Activated CD4-positive, alpha-beta T cell treated with anti-CD3 and anti-CD28 coated beads for 1 hour (primary cell): ENCODE measurements around the gene SLC17A9.

Experiments
- DNase-seq: peaks from one replicate; pipeline ENCODE4 v3.0.0-alpha.2; 2020

SLC17A9 gene

GRCh38 chr20:63006540-63007359, 54.2 kb downstream of the SLC17A9 start, which contains the start of gene BHLHE23:
TSS of gene BHLHE23 (minus strand) at chr20:63006964. CDS start at chr20:63006774, 190 bp downstream.
- DNase-seq, result no peak

DNA sequence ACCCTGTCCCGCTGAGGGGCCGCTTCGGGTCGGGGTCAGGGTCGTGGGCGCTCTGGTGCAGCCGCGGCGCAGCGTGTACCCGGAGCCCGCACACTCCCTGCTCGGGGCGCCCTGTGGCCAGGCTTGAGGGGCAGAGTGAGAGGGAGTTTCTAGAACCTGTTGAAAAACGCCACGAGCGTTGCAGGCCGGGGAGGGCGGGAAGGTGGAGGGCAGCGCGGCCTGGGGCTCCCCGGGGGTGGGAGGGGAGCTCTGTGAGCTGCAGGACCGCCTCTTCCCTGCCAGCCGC, 54.8 kb downstream of the SLC17A9 start:
- no peak for DNase-seq

DNA sequence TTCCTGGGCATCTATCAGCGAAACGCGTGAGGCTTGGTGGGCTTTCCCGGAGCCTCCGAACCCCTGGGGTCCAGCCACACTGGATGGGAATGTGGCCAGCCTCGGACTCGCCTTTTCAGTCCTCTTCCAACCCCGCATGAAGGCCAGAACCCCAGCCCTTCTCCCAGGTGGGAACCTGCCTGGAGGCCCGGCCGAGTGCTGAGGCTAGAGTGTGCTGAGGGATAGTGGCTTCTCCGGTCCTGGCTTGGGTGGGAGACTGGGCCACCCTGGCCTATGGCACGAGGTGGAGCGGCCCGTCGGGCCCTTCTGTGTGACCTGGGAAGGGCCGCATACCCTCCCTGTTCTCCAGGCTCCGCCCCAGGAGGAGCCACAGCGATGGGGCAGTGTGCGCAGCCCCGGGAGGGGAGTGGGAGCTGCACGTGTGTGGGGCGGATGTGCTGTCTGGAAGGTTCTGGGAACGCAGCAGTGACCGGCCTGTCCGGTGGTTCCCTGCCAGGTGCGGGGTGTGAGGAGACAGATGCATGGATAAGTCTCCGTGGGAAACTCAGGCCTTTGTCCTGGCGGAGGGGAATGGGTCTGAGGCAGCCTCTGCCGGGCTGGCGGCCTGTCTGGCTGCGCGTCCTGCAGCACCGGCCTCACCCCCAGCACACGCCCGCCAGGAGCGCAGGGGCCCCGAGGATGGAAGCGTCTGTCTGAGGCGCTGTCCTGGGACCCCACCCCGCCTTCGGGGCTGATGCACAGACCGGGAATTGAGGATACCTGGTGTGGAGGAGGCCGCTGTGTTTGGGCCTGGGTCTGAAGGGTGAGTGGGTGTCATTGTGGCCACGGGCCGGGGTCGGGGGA, 55.4 kb downstream of the SLC17A9 start:
- no peak for DNase-seq

GRCh38 chr20:63008541-63009044, 56.1 kb downstream of the SLC17A9 start:
- no peak for DNase-seq

GRCh38 chr20:63009045-63009961, 56.8 kb downstream of the SLC17A9 start:
- peak; percentile 75 for DNase-seq

DNA sequence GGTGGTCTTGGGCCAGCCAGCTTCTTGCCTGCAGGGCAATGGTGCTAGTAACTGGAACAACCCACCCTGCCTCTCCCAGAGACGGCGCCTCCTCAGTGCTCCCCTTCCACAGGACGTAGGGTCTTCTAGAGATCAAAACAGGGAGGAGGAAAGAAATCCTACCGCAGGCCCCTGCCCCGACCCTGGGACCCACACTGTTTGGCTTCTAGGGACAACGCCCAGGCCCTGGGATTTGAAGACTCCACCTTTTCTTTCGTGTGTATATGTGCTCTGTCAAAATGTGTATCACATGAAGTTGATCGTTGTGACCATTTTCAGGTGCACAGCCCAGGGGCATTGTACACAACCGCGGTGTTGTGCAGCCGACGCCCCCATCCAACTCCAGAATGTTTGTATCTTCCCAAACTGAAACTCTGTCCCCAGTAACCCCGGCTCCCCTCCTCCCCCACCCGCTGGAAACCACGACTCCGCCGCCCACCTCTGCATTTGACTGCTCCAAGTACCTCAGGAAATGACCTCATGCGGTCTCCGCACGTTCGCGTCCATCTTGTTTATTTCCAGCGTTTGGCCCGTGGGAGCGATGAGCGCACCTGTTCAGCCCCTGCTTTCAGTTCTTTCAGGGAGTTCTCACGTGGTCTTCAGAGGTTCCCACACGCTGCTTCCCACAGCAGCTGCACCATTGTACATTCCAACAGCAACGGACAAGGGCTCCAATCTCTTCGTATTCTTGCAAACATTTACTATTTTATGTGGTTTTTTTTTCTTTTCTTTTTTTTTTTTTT, 57.7 kb downstream of the SLC17A9 start:
- DNase-seq, result peak; percentile 48

DNA sequence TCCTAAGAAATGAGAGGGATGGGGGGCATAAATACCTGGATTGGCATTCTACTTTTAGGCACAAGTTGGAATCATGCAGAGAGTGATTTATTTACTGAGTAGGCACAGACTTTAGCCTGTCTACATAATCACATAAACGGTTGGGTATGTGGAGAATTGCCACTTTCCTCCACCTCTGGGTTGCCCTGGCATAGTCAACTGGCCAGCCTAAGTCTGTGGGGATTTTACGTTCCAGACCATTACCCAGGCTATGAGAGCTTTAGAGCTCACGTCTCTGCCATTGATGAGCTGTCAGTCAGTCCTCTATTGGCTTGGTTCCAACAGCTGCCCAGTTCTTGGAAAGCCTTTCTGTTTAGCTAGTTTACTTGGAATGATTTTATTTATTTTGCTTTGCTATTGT, 59.3 kb downstream of the SLC17A9 start:
- DNase-seq, result no peak

DNA sequence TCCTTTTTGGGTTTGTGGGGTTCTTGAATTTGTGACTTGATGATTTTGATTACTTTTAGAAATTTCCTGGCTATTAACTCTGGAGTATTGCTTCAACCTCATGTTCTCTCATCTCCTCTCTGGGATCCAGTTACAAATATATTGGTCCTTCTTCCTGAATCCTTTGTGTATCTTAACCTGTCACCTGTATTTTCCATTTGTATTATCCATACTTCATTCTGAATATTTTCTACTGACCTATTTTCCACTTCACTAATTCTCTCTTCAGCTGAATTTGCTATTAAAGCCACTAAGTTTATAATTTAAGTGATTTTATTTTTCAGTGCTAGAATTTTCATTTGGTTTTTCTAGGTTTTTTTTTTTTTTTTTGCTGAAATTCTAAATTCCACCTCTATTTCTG, 60.7 kb downstream of the SLC17A9 start:
- DNase-seq, result no peak

DNA sequence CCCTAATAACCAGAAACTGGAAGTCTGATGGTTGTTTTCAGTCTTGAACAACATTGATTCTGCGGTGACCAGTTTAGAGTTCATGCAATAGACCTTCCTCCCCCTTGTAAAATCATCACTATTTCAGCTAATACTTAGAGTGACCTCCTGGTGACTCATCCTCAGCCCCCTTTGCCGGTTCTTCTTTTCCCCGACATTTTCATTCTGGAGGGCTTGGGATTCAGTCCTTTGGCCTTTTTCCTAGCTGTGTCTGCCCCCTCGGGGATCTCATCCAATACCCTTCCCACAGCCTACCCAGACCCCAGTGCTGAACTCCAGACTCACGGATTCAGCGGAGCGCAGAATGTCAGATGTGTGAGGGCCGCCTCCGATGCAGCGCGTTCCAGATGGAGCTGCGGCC, 61.8 kb downstream of the SLC17A9 start:
- DNase-seq, result no peak

DNA sequence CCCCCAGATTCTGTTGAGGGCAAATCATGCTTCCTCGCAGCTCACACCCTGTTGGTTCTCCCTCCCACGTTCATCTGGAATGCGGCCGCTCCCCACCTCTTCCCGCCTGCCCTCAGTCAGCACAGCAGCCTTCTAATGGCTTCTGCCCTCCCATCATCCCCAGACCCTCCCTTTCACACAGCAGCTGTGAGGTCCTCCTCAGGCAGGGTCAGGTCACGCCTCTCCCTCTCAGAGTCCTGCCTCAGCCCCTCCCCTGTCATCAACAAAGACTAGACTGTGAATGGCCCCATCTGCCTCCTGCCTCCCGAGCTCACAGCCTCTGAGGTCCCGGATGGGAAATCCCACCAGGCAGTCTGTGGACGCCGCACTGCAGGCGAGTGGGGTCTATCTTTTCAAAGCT, 62.2 kb downstream of the SLC17A9 start:
- DNase-seq, result no peak

DNA sequence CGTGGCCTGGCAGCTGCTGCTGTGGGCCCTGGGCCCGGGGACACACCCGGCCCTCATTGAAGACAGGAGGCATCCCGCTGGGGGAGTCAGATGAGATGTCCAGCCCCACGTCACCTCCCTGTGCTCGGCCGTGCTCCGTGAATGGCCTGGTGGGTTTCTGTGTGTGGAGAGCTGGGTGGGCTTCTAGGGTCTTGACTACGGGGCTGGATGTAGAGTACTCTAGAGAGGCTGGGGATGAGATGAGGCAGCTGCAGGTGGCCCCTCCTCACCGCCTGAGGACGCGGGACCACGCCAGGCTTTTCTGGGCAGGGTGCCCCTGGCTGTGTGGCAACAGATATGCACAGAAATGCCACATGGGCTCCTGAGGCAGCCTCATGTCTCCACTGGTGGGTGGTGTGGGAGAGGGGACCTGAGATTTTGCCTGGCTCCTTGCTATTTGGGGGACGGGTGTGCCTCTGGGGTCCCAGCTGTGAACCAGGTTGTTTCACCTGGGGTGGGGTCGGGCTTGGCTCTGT, 62.7 kb downstream of the SLC17A9 start:
- DNase-seq, result no peak

DNA sequence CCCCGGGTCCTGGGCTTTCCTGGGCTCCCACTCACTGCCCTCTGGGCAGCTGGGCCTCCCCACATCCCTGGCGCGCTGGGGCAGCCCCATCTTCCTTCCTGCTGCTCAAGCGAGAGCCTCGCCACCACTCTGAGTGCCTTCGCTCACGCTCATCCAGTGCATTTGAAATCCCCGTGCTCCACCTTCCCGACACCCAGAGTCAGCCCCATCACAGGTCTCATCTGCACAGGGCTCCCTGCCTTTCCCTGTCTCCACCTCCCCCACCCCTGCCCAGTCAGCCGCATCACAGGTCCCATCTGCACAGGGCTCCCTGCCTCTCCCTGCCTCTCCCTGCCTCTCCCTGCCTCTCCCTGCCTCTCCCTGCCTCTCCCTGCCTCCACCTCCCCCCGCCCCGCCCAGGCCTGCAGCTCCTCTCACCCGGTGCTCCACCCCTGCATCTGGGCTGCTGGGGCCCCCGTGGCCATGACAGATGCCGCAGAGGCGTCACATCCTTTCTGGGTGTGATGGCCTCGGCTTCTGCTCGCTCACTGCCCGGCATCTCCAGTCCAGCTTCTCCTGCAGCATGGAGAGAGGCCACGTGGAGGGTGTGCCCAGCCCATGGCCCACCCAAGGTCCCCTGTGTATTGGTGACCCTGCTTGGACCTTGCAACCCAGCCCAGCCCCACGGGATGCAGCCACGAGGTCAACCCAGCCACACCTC, 63.3 kb downstream of the SLC17A9 start:
- DNase-seq, result no peak

GRCh38 chr20:63016514-63017075, 64.1 kb downstream of the SLC17A9 start:
- DNase-seq, result no peak

GRCh38 chr20:63017076-63017825, 64.7 kb downstream of the SLC17A9 start:
- no peak for DNase-seq

DNA sequence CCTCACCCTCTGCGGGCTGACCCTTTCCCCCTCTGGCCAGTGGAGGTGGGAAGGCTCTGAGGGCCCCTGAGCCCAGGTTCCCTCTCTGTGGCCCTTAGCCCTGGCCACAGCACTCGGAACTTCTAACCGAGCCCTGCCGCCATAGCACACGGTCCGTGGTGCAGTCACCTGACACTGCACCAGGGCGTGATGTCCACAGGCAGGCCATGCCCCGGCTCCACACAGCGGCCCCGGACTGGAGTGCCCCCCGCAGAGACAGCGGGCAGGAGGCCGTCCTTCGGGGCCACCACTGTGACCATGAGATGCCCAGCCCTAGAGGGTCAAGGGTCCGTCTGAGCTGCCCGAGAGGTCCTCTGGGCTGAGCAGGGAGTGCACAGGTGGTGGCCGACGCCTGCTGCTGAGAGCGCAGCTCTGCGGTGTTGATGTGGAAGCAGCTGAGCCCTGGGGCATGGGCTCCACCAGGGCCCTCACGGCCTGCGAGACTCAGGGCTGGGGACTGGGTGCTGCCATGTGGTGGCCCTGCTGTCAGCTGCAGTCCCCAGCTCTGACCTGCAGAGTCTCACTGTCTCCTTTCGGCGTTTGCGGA, 65.4 kb downstream of the SLC17A9 start:
- DNase-seq, result no peak
